ENCODE measurements around the gene PLOD3.

GRCh38 chr7:101225650-101226049 is 8.3 kb upstream of the PLOD3 start:
- TF ChIP-seq NR1H2 (CRISPR knock-in tag; IDR thresholded peaks at IDR 0.05) (no peak), JUN (CRISPR knock-in tag; IDR thresholded peaks at IDR 0.05) (no peak), NR3C1 (CRISPR knock-in tag; conservative IDR thresholded peaks at IDR 0.05; ENCODE audit: low read depth) (no peak), USF2 (CRISPR knock-in tag; IDR thresholded peaks at IDR 0.05) (no peak), HMGXB4 (CRISPR knock-in tag; IDR thresholded peaks at IDR 0.05) (no peak), CTCF (IDR thresholded peaks at IDR 0.05) (no peak), ZNF416 (CRISPR knock-in tag; IDR thresholded peaks at IDR 0.05) (no peak), E2F5 (CRISPR knock-in tag; IDR thresholded peaks at IDR 0.05) (no peak)

Data from WTC11 (cell line).